Measurements from ENCODE around the gene LRRC53.

LRRC53 gene

DNA sequence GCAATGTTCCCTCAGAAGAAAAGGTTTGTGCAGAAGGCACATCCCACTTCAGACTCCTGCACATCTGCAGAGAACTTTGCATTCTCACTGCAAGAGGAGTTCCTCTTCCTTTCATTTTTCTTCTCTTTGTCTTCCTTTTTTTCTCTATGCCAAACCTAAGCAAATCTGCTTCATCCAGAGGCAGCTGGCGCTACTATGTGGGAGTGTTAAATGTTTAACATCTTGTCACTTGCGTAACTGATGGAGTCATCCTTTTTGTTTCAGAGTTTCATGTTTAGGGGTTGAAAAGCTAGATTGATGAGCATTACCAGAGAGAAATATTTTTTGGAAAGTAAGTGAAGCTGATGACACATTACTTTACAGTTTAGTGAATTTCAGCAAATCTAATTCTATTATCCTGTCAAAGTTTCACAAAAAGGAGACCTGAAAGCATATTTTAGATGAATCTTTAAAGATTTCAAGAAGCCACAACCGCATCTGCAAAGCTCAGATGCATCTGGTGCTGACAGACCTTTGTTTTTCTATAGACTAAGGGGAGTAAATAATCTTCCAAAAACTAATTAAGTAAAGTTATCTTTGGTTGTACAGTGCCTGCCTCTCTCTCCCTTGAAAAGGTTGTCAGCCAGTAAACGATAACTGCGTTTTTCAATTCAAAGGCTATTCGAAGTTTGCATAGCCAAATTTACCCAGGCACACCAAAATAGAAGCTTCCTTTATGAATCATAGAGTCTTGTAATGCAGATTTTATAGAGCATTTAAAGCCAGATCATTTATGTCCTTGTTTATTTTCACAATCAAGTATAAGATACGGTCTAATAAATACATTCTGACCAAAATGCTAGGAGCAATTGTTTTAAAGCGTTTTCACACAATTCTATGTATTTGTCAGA is 1.2 kb upstream of the LRRC53 start:
- TF ChIP-seq CTCF (IDR thresholded peaks at IDR 0.05; ENCODE audit: control insufficient read depth, extremely low read depth, insufficient read depth) = no peak
- no peak overlapping the region for H3K4me3 ChIP-seq (ENCODE audit: low read depth, low read length)
- no peak for DNase-seq (ENCODE audit: low read depth)

DNA sequence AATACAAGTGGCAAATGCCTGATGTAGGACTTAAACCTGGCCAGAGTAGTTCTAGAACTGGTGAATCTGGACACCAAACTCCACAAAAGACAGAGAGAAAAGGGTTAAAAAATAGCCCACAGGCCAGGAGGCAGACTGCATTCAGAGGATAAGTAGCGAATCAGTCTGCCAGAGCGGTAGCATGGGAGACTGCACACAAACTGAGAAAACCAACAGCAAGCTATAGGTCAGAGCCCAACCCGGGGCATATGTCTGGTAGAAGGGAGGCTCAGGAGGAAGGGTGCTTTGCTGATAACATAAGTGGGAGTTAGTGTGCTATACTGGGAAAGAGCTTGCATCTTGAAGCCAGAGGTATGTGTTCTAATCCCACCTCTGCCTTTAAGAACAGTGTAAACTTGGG is 4.0 kb downstream of the LRRC53 start:
- TF ChIP-seq CTCF (IDR thresholded peaks at IDR 0.05; ENCODE audit: control insufficient read depth, extremely low read depth, insufficient read depth) = no peak
- no peak for DNase-seq (ENCODE audit: low read depth)
- H3K4me3 ChIP-seq (ENCODE audit: low read depth, low read length) = no peak overlapping the region

GRCh38 chr1:74505928-74506710 is 6.3 kb downstream of the LRRC53 start:
- no peak overlapping the region for H3K4me3 ChIP-seq (ENCODE audit: low read depth, low read length)
- DNase-seq (ENCODE audit: low read depth) = no peak
- no peak for TF ChIP-seq CTCF (IDR thresholded peaks at IDR 0.05; ENCODE audit: control insufficient read depth, extremely low read depth, insufficient read depth)

DNA sequence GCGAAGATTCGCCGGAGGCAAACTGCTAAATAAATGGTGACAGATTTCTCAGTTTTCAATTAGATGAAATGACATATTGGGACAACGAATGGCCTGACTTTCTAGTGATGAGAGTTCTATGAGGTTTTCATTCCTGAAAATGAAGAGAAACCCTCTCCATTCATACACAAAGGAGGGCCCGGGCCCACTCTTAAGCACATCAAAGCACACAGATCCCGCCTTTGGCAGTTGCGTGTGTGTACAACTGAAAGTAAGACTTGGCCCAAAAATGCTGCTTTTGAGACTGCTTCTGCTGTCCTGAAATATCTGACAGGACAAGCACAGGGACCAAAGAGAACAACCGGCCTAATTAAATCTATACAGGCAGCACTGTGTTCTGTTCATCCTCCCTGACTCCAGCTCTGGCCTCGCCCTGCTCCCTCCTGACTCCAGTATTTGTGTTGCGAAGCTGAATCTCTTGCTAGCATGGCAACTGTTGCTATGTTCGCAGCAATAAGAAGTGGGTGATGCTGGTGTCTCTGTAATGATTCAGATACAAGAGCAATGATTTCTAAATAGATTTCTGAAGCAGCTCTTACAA is 7.4 kb downstream of the LRRC53 start:
- no peak for TF ChIP-seq CTCF (IDR thresholded peaks at IDR 0.05; ENCODE audit: control insufficient read depth, extremely low read depth, insufficient read depth)
- no peak for DNase-seq (ENCODE audit: low read depth)
- no peak overlapping the region for H3K4me3 ChIP-seq (ENCODE audit: low read depth, low read length)

DNA sequence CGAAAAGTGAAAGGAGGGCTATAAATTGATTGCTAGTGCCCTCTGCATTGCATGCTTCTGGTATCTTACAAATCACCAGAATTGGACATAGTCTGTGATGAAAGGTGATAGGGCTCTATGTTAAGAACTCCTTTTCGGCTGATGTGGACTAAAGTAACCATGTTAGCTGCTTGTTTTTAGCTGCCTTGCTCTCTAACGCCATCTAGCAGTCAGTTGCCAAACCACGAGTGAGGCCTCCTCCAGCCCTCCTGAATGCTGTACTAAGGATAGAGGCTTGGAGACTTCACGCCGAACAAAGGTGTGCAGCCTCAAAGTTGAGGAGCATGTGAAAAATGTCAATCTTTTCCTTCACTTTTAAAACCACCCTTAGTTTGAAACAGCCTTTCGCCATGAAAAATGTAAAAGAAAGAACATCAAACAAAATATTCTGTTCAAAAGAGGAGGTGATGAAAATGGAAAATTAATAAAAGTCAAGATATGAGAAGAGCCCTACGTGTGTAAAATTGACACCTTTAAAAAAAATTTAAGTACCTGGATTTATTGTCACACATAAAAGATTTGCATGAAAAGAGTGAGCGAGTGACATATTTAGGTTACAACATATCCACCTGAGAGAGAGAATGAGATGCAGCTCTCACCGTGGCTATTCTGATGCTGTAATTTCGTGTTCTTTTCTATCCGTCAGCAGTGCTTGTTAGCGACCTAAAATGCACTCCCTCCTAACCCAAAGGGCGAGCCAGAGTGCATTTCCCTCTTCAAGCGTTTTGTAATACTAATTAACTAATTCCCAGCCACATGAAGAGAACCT is 8.1 kb downstream of the LRRC53 start:
- no peak overlapping the region for H3K4me3 ChIP-seq (ENCODE audit: low read depth, low read length)
- peak; percentile 95 for TF ChIP-seq CTCF (IDR thresholded peaks at IDR 0.05; ENCODE audit: control insufficient read depth, extremely low read depth, insufficient read depth)
- peak; percentile 13 for DNase-seq (ENCODE audit: low read depth)

DNA sequence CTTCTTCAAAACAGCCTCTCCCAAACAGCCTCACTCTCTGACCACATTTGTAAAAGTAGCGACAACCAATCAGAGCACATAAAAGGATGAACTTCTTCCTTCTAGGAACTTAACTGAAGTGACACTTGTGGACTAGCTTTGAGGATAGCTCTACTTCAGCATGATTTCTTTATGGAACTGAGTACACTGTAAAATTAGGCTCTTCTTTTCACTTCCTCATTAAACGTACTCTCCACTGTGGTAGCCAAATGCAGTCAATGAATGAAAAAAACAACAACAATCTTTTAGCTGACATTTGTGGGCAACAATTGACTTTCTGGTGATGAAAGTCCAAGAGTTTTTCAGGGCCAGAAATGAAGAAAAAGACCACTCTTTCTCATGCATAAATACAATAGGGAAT is 9.6 kb downstream of the LRRC53 start:
- no peak for TF ChIP-seq CTCF (IDR thresholded peaks at IDR 0.05; ENCODE audit: control insufficient read depth, extremely low read depth, insufficient read depth)
- DNase-seq (ENCODE audit: low read depth) = no peak
- H3K4me3 ChIP-seq (ENCODE audit: low read depth, low read length) = no peak overlapping the region

Data from LNCaP clone FGC (cell line).